Endothelial cell of umbilical vein (primary cell): ENCODE data around the gene CELF2.
"Not testable (repeated sequence)": the region's sequence is repeated elsewhere in the genome, so short reads cannot be mapped to it uniquely, and the experiment has no call there.

Experiments
- CTCF ChIP-seq, 2 donors: IDR thresholded peaks; 1 replicate in 1 of 2; 2 replicates in 1 of 2; pipeline ENCODE4 v1.5.1; 2011; ENCODE audit warnings: low read length in 2 of 2, mild to moderate bottlenecking in 2 of 2, moderate library complexity in 2 of 2, control low read depth in 1 of 2, inconsistent platforms in 1 of 2, low read depth in 1 of 2; ENCODE audit not compliant: insufficient read depth in 1 of 2; ENCODE audit errors: extremely low read depth in 1 of 2
- EZH2 ChIP-seq: IDR thresholded peaks from 2 replicates; pipeline ENCODE4 v1.6.1; 2012; ENCODE audit warnings: borderline replicate concordance, low read depth, mild to moderate bottlenecking, moderate library complexity, low read length, inconsistent platforms; ENCODE audit not compliant: severe bottlenecking
- MAX ChIP-seq: IDR thresholded peaks from 2 replicates; pipeline ENCODE4 v1.6.1; 2011; ENCODE audit not compliant: insufficient read depth, insufficient read length
- POLR2A ChIP-seq: IDR thresholded peaks from 2 replicates; pipeline ENCODE4 v1.6.1; 2012; ENCODE audit warnings: low read depth, mild to moderate bottlenecking, control low read depth, low read length
- POLR2AphosphoS5 ChIP-seq: IDR thresholded peaks from 2 replicates; pipeline ENCODE4 v1.6.1; 2012; ENCODE audit warnings: low read depth, mild to moderate bottlenecking, control low read depth, low read length, moderate library complexity; ENCODE audit not compliant: insufficient read depth

DNA sequence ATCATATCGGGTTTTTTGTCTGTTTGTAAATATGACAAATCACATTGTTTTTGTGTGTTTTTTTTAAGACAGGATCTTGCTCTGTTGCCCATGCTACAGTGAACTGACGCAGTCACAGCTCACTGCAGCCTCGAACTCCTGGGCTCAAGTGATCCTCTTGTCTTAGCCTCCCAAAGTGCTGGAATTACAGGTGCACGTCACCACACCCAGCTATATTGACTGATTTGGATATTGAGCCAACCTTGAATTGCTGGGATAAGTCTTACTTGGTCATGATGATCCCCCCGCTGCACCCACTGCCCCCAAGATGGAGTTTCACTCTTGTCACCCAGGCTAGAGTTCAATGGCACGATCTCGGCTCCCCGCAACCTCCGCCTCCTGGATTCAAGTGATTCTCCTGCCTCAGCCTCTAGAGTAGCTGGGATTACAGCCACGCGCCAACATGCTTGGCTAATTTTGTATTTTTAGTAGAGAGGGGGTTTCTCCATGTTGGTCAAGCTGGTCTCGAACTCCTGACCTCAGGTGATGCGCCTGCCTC lies 167.5 kb downstream of the CELF2 start:
- TF ChIP-seq POLR2AphosphoS5; CTCF (IDR thresholded peaks at IDR 0.05; ENCODE audit: extremely low read depth in 1 of 2, insufficient read depth in 1 of 2, low read depth in 1 of 2, low read length in 2 of 2); EZH2; POLR2A; MAX: not testable (repeated sequence)
